Measurements from ENCODE around the gene PJVK. TPM values are rescaled to one million over a fixed set of nuclear protein-coding genes. Genes with fewer than 3 reads are reported as not detected.

PJVK gene
- total and polyA plus RNA-seq, 9 of the 15 experiments (the other 6 are each of a cell fraction or from before 2014, with no cell fraction given): 0.11 to 1.5 (median 0.73) TPM

GRCh38 chr2:178425255-178425827 is 25.8 kb upstream of the PJVK start:
- no peak for FAIRE-seq
- intact Hi-C loops (cut with micrococcal nuclease) (no loop called here), in situ Hi-C loops (cut with MboI) (no loop called here)
- Histone ChIP-seq H3K27ac (ENCODE audit: extremely low read depth, low read depth, low read length) (no peak overlapping the region), H3K9ac (ENCODE audit: insufficient read depth in 1 of 2, low read depth in 2 of 2, low read length in 2 of 2) (no peak overlapping the region), H4K20me1 (replicated peaks; ENCODE audit: control insufficient read depth, insufficient read depth, low read length) (no peaks in the 10 kb centered on the region), H3K79me2 (ENCODE audit: control insufficient read depth, insufficient read depth, low read length) (no peaks in the 10 kb centered on the region), H2AFZ (ENCODE audit: low read depth, low read length) (no peak overlapping the region), H3K36me3 (ENCODE audit: control insufficient read depth, insufficient read depth, low read length) (peaks cover 29% of the 10 kb centered on the region; the same call in 1 of the 3 replicates), H3K27me3 (ENCODE audit: control insufficient read depth in 2 of 2, insufficient read depth in 2 of 2, low read length in 2 of 2) (no peaks in the 10 kb centered on the region), H3K9me3 (replicated peaks; ENCODE audit: control insufficient read depth, insufficient read depth, low read depth, low read length) (no peaks in the 10 kb centered on the region), H3K4me3 (no peak overlapping the region), H3K4me1 (replicated peaks in 1 of 2; ENCODE audit: control insufficient read depth in 2 of 2, insufficient read depth in 2 of 2, low read length in 2 of 2) (peaks cover 18 to 23% of the 10 kb centered on the region in 2 experiments), H3K9me1 (ENCODE audit: control insufficient read depth, insufficient read depth, low read length) (no peaks in the 10 kb centered on the region), H3K4me2 (ENCODE audit: insufficient read depth, low read length) (no peak overlapping the region)
- no peak for DNase-seq (ENCODE audit: extremely low read depth in 1 of 4, low spot score in 3 of 4)
- TF ChIP-seq ZNF717 (CRISPR knock-in tag; IDR thresholded peaks at IDR 0.05) (no peak), ZBTB1 (CRISPR knock-in tag; IDR thresholded peaks at IDR 0.05; ENCODE audit: borderline replicate concordance, low read depth) (no peak)
- 27% methylated on average over 4 of the region's 4 CpGs for WGBS (ENCODE audit: insufficient coverage, low coverage, missing lambda C conversion rate)
- POLR2A ChIA-PET: interaction anchor here (1.1 to 2.1 kb wide), 2 partner anchors 10 to 12 kb away, joined by 3 to 7 read pairs; no protein-coding TSS in a partner anchor
- CTCF ChIA-PET (ENCODE audit: low intra/inter-chr PET ratio): no interaction called here
- ATAC-seq: no peak
- no TSS peak for BruUV-seq (replicated peaks)

- Histone ChIP-seq H3K9me1 (ENCODE audit: control insufficient read depth, insufficient read depth, low read length) (no peaks in the 10 kb centered on the region), H4K20me1 (replicated peaks; ENCODE audit: control insufficient read depth, insufficient read depth, low read length) (no peaks in the 10 kb centered on the region), H3K9me3 (replicated peaks; ENCODE audit: control insufficient read depth, insufficient read depth, low read depth, low read length) (no peaks in the 10 kb centered on the region), H3K4me3 (no peak overlapping the region), H3K27ac (ENCODE audit: extremely low read depth, low read depth, low read length) (no peak overlapping the region), H2AFZ (ENCODE audit: low read depth, low read length) (no peak overlapping the region), H3K4me1 (replicated peaks in 1 of 2; ENCODE audit: control insufficient read depth in 2 of 2, insufficient read depth in 2 of 2, low read length in 2 of 2) (peaks cover 18 to 23% of the 10 kb centered on the region in 2 experiments), H3K4me2 (ENCODE audit: insufficient read depth, low read length) (no peak overlapping the region), H3K9ac (ENCODE audit: insufficient read depth in 1 of 2, low read depth in 2 of 2, low read length in 2 of 2) (no peak overlapping the region), H3K36me3 (ENCODE audit: control insufficient read depth, insufficient read depth, low read length) (peaks cover 38% of the 10 kb centered on the region; the same call in 2 of the 3 replicates), H3K27me3 (ENCODE audit: control insufficient read depth in 2 of 2, insufficient read depth in 2 of 2, low read length in 2 of 2) (no peaks in the 10 kb centered on the region), H3K79me2 (ENCODE audit: control insufficient read depth, insufficient read depth, low read length) (no peaks in the 10 kb centered on the region)
- 92% methylated on average over 3 of the region's 3 CpGs for WGBS (ENCODE audit: insufficient coverage, low coverage, missing lambda C conversion rate)
- FAIRE-seq (no peak), DNase-seq (ENCODE audit: extremely low read depth in 1 of 4, low spot score in 3 of 4) (no peak), ATAC-seq (no peak)
- 0 out of 2 replicates have a peak, but pooled peaks have one; percentile 28 for TF ChIP-seq FOSL1 (tag; conservative IDR thresholded peaks at IDR 0.05)
- no peak for TF ChIP-seq SPI1 (IDR thresholded peaks at IDR 0.05; ENCODE audit: borderline replicate concordance, low read depth, low read length)
- CTCF ChIA-PET (ENCODE audit: low intra/inter-chr PET ratio): no interaction called here
- intact Hi-C loops (cut with micrococcal nuclease) (no loop called here), in situ Hi-C loops (cut with MboI) (no loop called here)
- BruUV-seq (replicated peaks): no TSS peak
- POLR2A ChIA-PET: interaction anchor here (0.7 to 2.1 kb wide), 3 partner anchors 11 to 367 kb away, joined by 3 to 7 read pairs (median 3); no protein-coding TSS in a partner anchor
These were observed 24.8 kb upstream of the PJVK start for GRCh38 chr2:178426388-178426787.

Data from K562 (cell line).